Measurements from ENCODE around the gene ADCK1.

ADCK1 gene

GRCh38 chr14:77980475-77981321 is 180.8 kb downstream of the ADCK1 start:
- DNase-seq (ENCODE audit: insufficient read length, low spot score) (no peak), FAIRE-seq (no peak)
